Uterus (tissue), 4 donors: ENCODE data around the gene TRAF3. TPM values are rescaled to one million over a fixed set of nuclear protein-coding genes. Genes with fewer than 3 reads are reported as not detected.
"Not testable (repeated sequence)": the region's sequence is repeated elsewhere in the genome, so short reads cannot be mapped to it uniquely, and the experiment has no call there.

Experiments used
- DNase-seq, 2 donors: peaks; one replicate each; pipeline ENCODE4 v3.0.0-alpha.2; 2019 to 2020
- H3K27ac ChIP-seq, 2 donors: fragments of 200-600 bp; sonication (generic); 1 replicate in 1 of 2; 2 replicates in 1 of 2; pipeline ENCODE4 v1.5.1; 2016 to 2018
- H3K27me3 ChIP-seq, 2 donors: fragments of 200-600 bp; sonication (generic); one replicate each; pipeline ENCODE4 v1.5.1; 2018 to 2019; ENCODE audit warnings: control low read depth in 1 of 2
- H3K36me3 ChIP-seq, 2 donors: fragments of 200-600 bp; sonication (generic); one replicate each; pipeline ENCODE4 v1.5.1; 2019; ENCODE audit warnings: control low read depth in 1 of 2
- H3K4me1 ChIP-seq, 2 donors: fragments of 200-600 bp; sonication (generic); one replicate each; pipeline ENCODE4 v1.5.1; 2018 to 2019; ENCODE audit warnings: control low read depth in 1 of 2
- H3K4me3 ChIP-seq, 2 donors: fragments of 200-600 bp; sonication (generic); 1 replicate in 1 of 2; 2 replicates in 1 of 2; pipeline ENCODE4 v1.5.1; 2018 to 2019; ENCODE audit warnings: mild to moderate bottlenecking in 1 of 2
- H3K9me3 ChIP-seq, 2 donors: fragments of 200-600 bp; sonication (generic); one replicate each; pipeline ENCODE4 v1.5.1; 2019; ENCODE audit warnings: control low read depth in 1 of 2
- CTCF ChIP-seq, 4 experiments: fragments of 200-600 bp in 2 of 4; fragments of 450-650 bp in 2 of 4; sonication (generic) in 2 of 4; IDR thresholded peaks; one replicate each; pipeline ENCODE4 v1.5.1; 2016 to 2019; ENCODE audit warnings: antibody characterized with exemption in 4 of 4, mild to moderate bottlenecking in 2 of 4, moderate library complexity in 1 of 4
- POLR2A ChIP-seq, 2 donors: fragments of 450-650 bp; IDR thresholded peaks; one replicate each; pipeline ENCODE4 v1.6.1; 2016; ENCODE audit warnings: antibody characterized with exemption in 2 of 2, mild to moderate bottlenecking in 1 of 2, moderate library complexity in 1 of 2
- intact Hi-C: fragments of 100-400 bp; cut with DNase I; formaldehyde crosslinking; loops from one replicate; pipeline ENCODE4 v1.15.1; 2023; ENCODE audit warnings: low total_unique reads
- total RNA-seq, 4 donors: library from RNA; depleted of rRNA in 3 of 4; stranded (reverse); fragments of >200 nt in 3 of 4; gene quantifications; one replicate each; pipeline versions ENCODE4 v1.1.0 to v1.2.4, GENCODE V29; 2014 to 2023
- donor health status: DM: yes; HTN: yes; CAD: no.

The TRAF3 gene
- total RNA-seq, 4 donors from 2014 or later = 7.4 to 33.1 (median 22.1) TPM

GRCh38 chr14:102926104-102926503 lies 148.9 kb downstream of the TRAF3 start:
- Histone ChIP-seq H3K27me3 (peaks cover 18 to 29% of the 10 kb centered on the region in 2 donors), H3K4me1 (peaks cover 7 to 27% of the 10 kb centered on the region in 2 donors), H3K27ac (no peak overlapping the region), H3K36me3 (no peaks in the 10 kb centered on the region), H3K9me3 (no peaks in the 10 kb centered on the region), H3K4me3 (no peak overlapping the region)
- TF ChIP-seq CTCF (IDR thresholded peaks at IDR 0.05) = no peak
- no peak for TF ChIP-seq POLR2A (IDR thresholded peaks at IDR 0.05)
- DNase-seq = no peak
- intact Hi-C loops = no loop called here

GRCh38 chr14:102926840-102927239 lies 149.6 kb downstream of the TRAF3 start:
- intact Hi-C loops, H3K4me3 ChIP-seq, H3K36me3 ChIP-seq, H3K9me3 ChIP-seq, DNase-seq, H3K27ac ChIP-seq: not testable (repeated sequence)
- Histone ChIP-seq H3K27me3 (peaks cover 18 to 30% of the 10 kb centered on the region in 2 donors), H3K4me1 (peaks cover 7 to 27% of the 10 kb centered on the region in 2 donors)

- Histone ChIP-seq H3K36me3 (no peaks in the 10 kb centered on the region), H3K4me3 (no peak overlapping the region), H3K27ac (no peak overlapping the region), H3K9me3 (no peaks in the 10 kb centered on the region), H3K4me1 (peaks cover 7 to 27% of the 10 kb centered on the region in 2 donors), H3K27me3 (peaks cover 18 to 30% of the 10 kb centered on the region in 2 donors)
- TF ChIP-seq POLR2A (IDR thresholded peaks at IDR 0.05) (no peak), CTCF (IDR thresholded peaks at IDR 0.05) (no peak)
- intact Hi-C loops = no loop called here
- DNase-seq = no peak
Measured at GRCh38 chr14:102927346-102927877, 150.2 kb downstream of the TRAF3 start.

GRCh38 chr14:102927878-102928411 lies 150.7 kb downstream of the TRAF3 start:
- Histone ChIP-seq H3K27me3 (peaks cover 18 to 30% of the 10 kb centered on the region in 2 donors), H3K4me1 (peaks cover 7 to 27% of the 10 kb centered on the region in 2 donors), H3K4me3 (peak overlapping the region; percentile 13 to 33), H3K9me3 (no peaks in the 10 kb centered on the region), H3K27ac (no peak overlapping the region), H3K36me3 (no peaks in the 10 kb centered on the region)
- DNase-seq = no peak
- no peak for TF ChIP-seq CTCF (IDR thresholded peaks at IDR 0.05)
- TF ChIP-seq POLR2A (IDR thresholded peaks at IDR 0.05) = no peak
- intact Hi-C loops = no loop called here

GRCh38 chr14:102928412-102929240 lies 151.4 kb downstream of the TRAF3 start:
- Histone ChIP-seq H3K4me1 (peaks cover 7 to 27% of the 10 kb centered on the region in 2 donors), H3K27me3 (peaks cover 18 to 30% of the 10 kb centered on the region in 2 donors), H3K9me3 (no peaks in the 10 kb centered on the region), H3K4me3 (peak overlapping the region; percentile 13 to 33), H3K36me3 (no peaks in the 10 kb centered on the region), H3K27ac (no peak overlapping the region)
- TF ChIP-seq POLR2A (IDR thresholded peaks at IDR 0.05) (no peak), CTCF (IDR thresholded peaks at IDR 0.05) (no peak)
- intact Hi-C loops = no loop called here
- peak; percentile 36 to 51 for DNase-seq
